Smooth muscle cell (in vitro differentiated cells): ENCODE measurements around the gene PRICKLE2. TPM values are rescaled to one million over a fixed set of nuclear protein-coding genes. Genes with fewer than 3 reads are reported as not detected.

Source experiments
- DNase-seq: peaks from one replicate; lab custom pipeline; 2025; ENCODE audit not compliant: unreplicated experiment; lab: John Stamatoyannopoulos, UW
- H2AFZ ChIP-seq: fragments of 200-600 bp; sonication (generic); 2 replicates; pipeline ENCODE4 v1.6.0; 2016; ENCODE audit warnings: antibody characterized with exemption, low read depth, mild to moderate bottlenecking
- H3F3A ChIP-seq: fragments of 200-600 bp; sonication (generic); 2 replicates; pipeline ENCODE4 v1.6.0; 2017; ENCODE audit warnings: antibody characterized with exemption, low read depth
- H3K27ac ChIP-seq: fragments of 200-600 bp; sonication (generic); 2 replicates; pipeline ENCODE4 v1.5.1; 2016; ENCODE audit warnings: low read depth, mild to moderate bottlenecking
- H3K27me3 ChIP-seq: fragments of 200-600 bp; sonication (generic); 2 replicates; pipeline ENCODE4 v1.6.1; 2016; ENCODE audit warnings: low read depth, mild to moderate bottlenecking
- H3K36me3 ChIP-seq: fragments of 200-600 bp; sonication (generic); 2 replicates; pipeline ENCODE4 v1.5.1; 2016; ENCODE audit warnings: low read depth
- H3K4me1 ChIP-seq: fragments of 200-600 bp; sonication (generic); 2 replicates; pipeline ENCODE4 v1.5.1; 2016; ENCODE audit warnings: low read depth
- H3K4me2 ChIP-seq: fragments of 200-600 bp; sonication (generic); 2 replicates; pipeline ENCODE4 v1.6.0; 2016; ENCODE audit warnings: mild to moderate bottlenecking
- H3K4me3 ChIP-seq: fragments of 200-600 bp; sonication (generic); 2 replicates; pipeline ENCODE4 v1.5.1; 2016; ENCODE audit warnings: mild to moderate bottlenecking
- H3K79me2 ChIP-seq: fragments of 200-600 bp; sonication (generic); 2 replicates; pipeline ENCODE4 v1.6.0; 2016; ENCODE audit warnings: low read depth, mild to moderate bottlenecking
- H3K9ac ChIP-seq: fragments of 200-600 bp; sonication (generic); 2 replicates; pipeline ENCODE4 v1.6.0; 2016; ENCODE audit warnings: low read depth
- H3K9me3 ChIP-seq: fragments of 200-600 bp; sonication (generic); replicated peaks from 2 replicates; pipeline ENCODE4 v1.5.1; 2016; ENCODE audit warnings: low read depth
- H4K20me1 ChIP-seq: fragments of 200-600 bp; sonication (generic); 2 replicates; pipeline ENCODE4 v1.6.0; 2016; ENCODE audit warnings: low read depth
- CTCF ChIP-seq: fragments of 200-600 bp; sonication (generic); IDR thresholded peaks from 2 replicates; pipeline ENCODE4 v1.5.1; 2017; ENCODE audit warnings: borderline replicate concordance, mild to moderate bottlenecking, antibody characterized with exemption; ENCODE audit not compliant: insufficient read depth, poor library complexity, severe bottlenecking
- WGBS: methylation state at CpG from one replicate; pipeline ENCODE4 v1.1.7; 2016; ENCODE audit warnings: low lambda C conversion rate; 5-methylcytosine and 5-hydroxymethylcytosine counted together
- polyA plus RNA-seq: library from polyadenylated mRNA; unstranded; fragments of >200 nt; fragmentation: Nextera tagmentation; extraction: Ambion mirVana; gene quantifications from 2 replicates; pipeline ENCODE4 v1.2.1, GENCODE V29; 2016
- total RNA-seq: library from RNA; depleted of rRNA; stranded (reverse); fragments of >200 nt; gene quantifications from 2 replicates; pipeline ENCODE4 v1.2.3, GENCODE V29; 2014

The PRICKLE2 gene
- total and polyA plus RNA-seq, 2 experiments from 2014 or later, result 7.8 to 49.9 TPM

- Histone ChIP-seq H2AFZ (no peak overlapping the region), H4K20me1 (peaks cover 42% of the 10 kb centered on the region), H3K4me1 (peaks cover 26% of the 10 kb centered on the region), H3F3A (peaks cover 28% of the 10 kb centered on the region), H3K27me3 (no peaks in the 10 kb centered on the region), H3K79me2 (peaks cover 15% of the 10 kb centered on the region), H3K9me3 (no peaks in the 10 kb centered on the region), H3K4me2 (peak overlapping the region; percentile 63), H3K4me3 (no peak overlapping the region), H3K36me3 (no peaks in the 10 kb centered on the region), H3K9ac (peak overlapping the region; percentile 51), H3K27ac (peak overlapping the region; percentile 96)
- no peak for TF ChIP-seq CTCF
- WGBS, result 25% methylated on average over 6 of the region's 6 CpGs
- DNase-seq, result no peak
Measured at GRCh38 chr3:64133987-64134386, 91.3 kb downstream of the PRICKLE2 start.

- 37% methylated on average over 2 of the region's 2 CpGs for WGBS
- H4K20me1 ChIP-seq, result peaks cover 44% of the 10 kb centered on the region
- H3F3A ChIP-seq, result peaks cover 28% of the 10 kb centered on the region
Measured at GRCh38 chr3:64133272-64133671, 92.0 kb downstream of the PRICKLE2 start.

GRCh38 chr3:64131725-64132469 is 93.4 kb downstream of the PRICKLE2 start:
- Histone ChIP-seq H3K4me1 (peaks cover 26% of the 10 kb centered on the region), H3K36me3 (no peaks in the 10 kb centered on the region), H3K9me3 (no peaks in the 10 kb centered on the region), H2AFZ (no peak overlapping the region), H4K20me1 (peaks cover 44% of the 10 kb centered on the region), H3K4me2 (no peak overlapping the region), H3F3A (peaks cover 22% of the 10 kb centered on the region), H3K4me3 (no peak overlapping the region), H3K27me3 (no peaks in the 10 kb centered on the region), H3K9ac (no peak overlapping the region), H3K79me2 (peaks cover 15% of the 10 kb centered on the region), H3K27ac (peak overlapping the region; percentile 96)
- 58% methylated on average over 2 of the region's 2 CpGs for WGBS
- no peak for DNase-seq
- TF ChIP-seq CTCF, result no peak

More at GRCh38 chr3:64133272-64133671, 92.0 kb downstream of the PRICKLE2 start:
- Histone ChIP-seq H3K9ac (peak overlapping the region; percentile 51), H3K27ac (peak overlapping the region; percentile 96), H3K27me3 (no peaks in the 10 kb centered on the region), H3K9me3 (no peaks in the 10 kb centered on the region), H3K36me3 (no peaks in the 10 kb centered on the region), H2AFZ (no peak overlapping the region), H3K4me1 (peaks cover 26% of the 10 kb centered on the region), H3K4me2 (peak overlapping the region; percentile 46), H3K79me2 (peaks cover 15% of the 10 kb centered on the region), H3K4me3 (no peak overlapping the region)
- TF ChIP-seq CTCF, result no peak
- no peak for DNase-seq

- H3K36me3 ChIP-seq, result no peaks in the 10 kb centered on the region
- peaks cover 26% of the 10 kb centered on the region for H3K4me1 ChIP-seq
- DNase-seq, result no peak
- H3K27me3 ChIP-seq, result no peaks in the 10 kb centered on the region
- H3K9ac ChIP-seq, result no peak overlapping the region
- H3K27ac ChIP-seq, result peak overlapping the region; percentile 55
- no peaks in the 10 kb centered on the region for H3K9me3 ChIP-seq
- peaks cover 9% of the 10 kb centered on the region for H3K79me2 ChIP-seq
- peaks cover 20% of the 10 kb centered on the region for H3F3A ChIP-seq
- no peak overlapping the region for H3K4me2 ChIP-seq
- TF ChIP-seq CTCF, result no peak
- peaks cover 45% of the 10 kb centered on the region for H4K20me1 ChIP-seq
- H2AFZ ChIP-seq, result no peak overlapping the region
- H3K4me3 ChIP-seq, result no peak overlapping the region
- WGBS, result 95% methylated on average over 1 of the region's 1 CpG
Measured at GRCh38 chr3:64130436-64130835, 94.8 kb downstream of the PRICKLE2 start.
